ENCODE data around the gene TBCA.

DNA sequence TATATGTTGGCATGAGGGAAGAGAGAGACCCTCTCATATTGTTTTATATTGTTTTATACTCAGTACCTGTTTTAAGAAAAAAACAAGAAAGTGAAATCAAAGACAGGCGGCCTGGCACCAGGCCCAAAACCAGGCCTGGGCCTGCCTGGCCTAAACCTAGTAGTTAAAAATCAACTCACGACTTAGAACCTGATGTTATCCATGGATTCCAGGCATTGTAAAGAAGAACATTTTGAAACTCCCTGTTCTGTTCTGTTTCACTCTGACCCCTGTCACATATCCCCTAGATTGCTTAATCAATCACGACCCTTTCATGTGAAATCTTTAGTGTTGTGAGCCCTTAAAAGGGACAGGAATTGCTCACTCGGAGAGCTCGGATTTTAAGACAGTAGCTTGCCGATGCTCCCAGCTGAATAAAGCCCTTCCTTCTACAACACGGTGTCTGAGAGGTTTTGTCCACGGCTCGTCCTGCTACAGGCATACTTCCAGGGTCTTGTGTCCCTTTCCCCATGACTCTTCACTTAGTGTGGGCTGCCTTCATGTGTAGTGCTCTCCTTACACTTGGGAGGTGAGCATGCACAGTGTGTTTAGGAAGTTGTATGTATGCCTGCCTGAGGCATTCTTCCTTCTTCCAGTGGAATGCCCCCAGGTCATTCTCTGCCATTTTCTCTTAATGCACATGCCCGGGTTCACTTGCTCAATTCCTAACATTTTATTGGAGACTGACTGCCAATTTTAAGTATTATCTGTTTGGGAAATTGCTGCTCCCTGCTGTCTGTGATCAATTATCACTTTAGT, 17.8 kb downstream of the TBCA start:
- TF ChIP-seq EZH2 (IDR thresholded peaks at IDR 0.05) (no peak), POLR2AphosphoS5 (IDR thresholded peaks at IDR 0.05; ENCODE audit: borderline replicate concordance, low read depth, low read length) (no peak)
